Measurements from ENCODE around the gene INPP5D. TPM values are rescaled to one million over a fixed set of nuclear protein-coding genes. Genes with fewer than 3 reads are reported as not detected.

Gene INPP5D
- polyA plus RNA-seq, 2 of the 4 experiments (the other 2 are of a cell fraction) = 0.26 to 0.53 TPM

GRCh38 chr2:233083782-233084181, 23.6 kb downstream of the INPP5D start:
- DNase-seq (ENCODE audit: low read depth in 1 of 2, low spot score in 1 of 2) (no peak), FAIRE-seq (no peak), ATAC-seq (no peak)
- ChIA-PET CTCF (no interaction called here), POLR2A (no interaction called here)
- no peak overlapping the region for H3K27ac ChIP-seq
- no peaks in the 10 kb centered on the region for H3K4me1 ChIP-seq
- H3K4me2 ChIP-seq = no peak overlapping the region
- TF ChIP-seq RARB (CRISPR knock-in tag; IDR thresholded peaks at IDR 0.05) = no peak
- no peak overlapping the region for H3K4me3 ChIP-seq
- WGBS (ENCODE audit: missing lambda C conversion rate) = 83% methylated on average over 8 of the region's 8 CpGs
- H3K9me3 ChIP-seq = no peaks in the 10 kb centered on the region

GRCh38 chr2:233084488-233084887, 24.3 kb downstream of the INPP5D start:
- H3K4me1 ChIP-seq = no peaks in the 10 kb centered on the region
- TF ChIP-seq HMGXB4 (CRISPR knock-in tag; IDR thresholded peaks at IDR 0.05; ENCODE audit: borderline replicate concordance) = no peak
- no peak for TF ChIP-seq JUN (IDR thresholded peaks at IDR 0.05)
- TF ChIP-seq ZFP36 (IDR thresholded peaks at IDR 0.05; ENCODE audit: borderline replicate concordance, partially characterized antibody) = no peak
- FAIRE-seq (no peak), ATAC-seq (no peak), DNase-seq (ENCODE audit: low read depth in 1 of 2, low spot score in 1 of 2) (no peak)
- 82% methylated on average over 13 of the region's 13 CpGs for WGBS (ENCODE audit: missing lambda C conversion rate)
- POLR2A ChIA-PET = no interaction called here
- no peak overlapping the region for H3K4me2 ChIP-seq
- H3K4me3 ChIP-seq = no peak overlapping the region
- no peaks in the 10 kb centered on the region for H3K9me3 ChIP-seq
- H3K27ac ChIP-seq = no peak overlapping the region
- CTCF ChIA-PET = interaction anchor here (0.7 kb wide), 1 partner anchor 17 kb away, joined by 3 read pairs; no protein-coding TSS in a partner anchor

GRCh38 chr2:233085037-233085838, 25.1 kb downstream of the INPP5D start:
- Histone ChIP-seq H3K4me1 (no peaks in the 10 kb centered on the region), H3K9me3 (no peaks in the 10 kb centered on the region), H3K4me3 (no peak overlapping the region), H3K27ac (no peak overlapping the region), H3K4me2 (no peak overlapping the region)
- WGBS (ENCODE audit: missing lambda C conversion rate) = 77% methylated on average over 13 of the region's 13 CpGs
- FAIRE-seq (no peak), ATAC-seq (no peak), DNase-seq (ENCODE audit: low read depth in 1 of 2, low spot score in 1 of 2) (no peak)
- TF ChIP-seq FOXS1 (CRISPR knock-in tag; IDR thresholded peaks at IDR 0.05) (no peak), TP53 (CRISPR knock-in tag; IDR thresholded peaks at IDR 0.05) (no peak), RCOR1 (IDR thresholded peaks at IDR 0.05; ENCODE audit: low read depth, low read length) (no peak), POLR2A (IDR thresholded peaks at IDR 0.05; ENCODE audit: low read length) (no peak), HOXB5 (CRISPR knock-in tag; IDR thresholded peaks at IDR 0.05) (no peak), RAD21 (conservative IDR thresholded peaks at IDR 0.05 in 1 of 2, IDR thresholded peaks at IDR 0.05 in 1 of 2) (no peak), FOSL2 (IDR thresholded peaks at IDR 0.05) (no peak), FOSL2 (CRISPR knock-in tag; IDR thresholded peaks at IDR 0.05) (no peak), MAZ (IDR thresholded peaks at IDR 0.05; ENCODE audit: borderline replicate concordance, low read depth, low read length) (no peak), SMC3 (IDR thresholded peaks at IDR 0.05) (no peak), MAFK (IDR thresholded peaks at IDR 0.05; ENCODE audit: partially characterized antibody) (no peak), CHD4 (IDR thresholded peaks at IDR 0.05; ENCODE audit: borderline replicate concordance) (no peak), E2F6 (IDR thresholded peaks at IDR 0.05; ENCODE audit: borderline replicate concordance, low read depth) (no peak)
- ChIA-PET CTCF (interaction anchor here (0.7 kb wide), 1 partner anchor 16 kb away, joined by 3 read pairs; no protein-coding TSS in a partner anchor), POLR2A (no interaction called here)

GRCh38 chr2:233085839-233086150, 25.7 kb downstream of the INPP5D start:
- 96% methylated on average over 2 of the region's 2 CpGs for WGBS (ENCODE audit: missing lambda C conversion rate)
- FAIRE-seq = no peak
- H3K4me2 ChIP-seq = no peak overlapping the region
- no peak for TF ChIP-seq JUN (IDR thresholded peaks at IDR 0.05)
- no peak for TF ChIP-seq FOXS1 (CRISPR knock-in tag; IDR thresholded peaks at IDR 0.05)
- no peak for TF ChIP-seq E2F6 (IDR thresholded peaks at IDR 0.05; ENCODE audit: borderline replicate concordance, low read depth)
- no peak for TF ChIP-seq HOXB5 (CRISPR knock-in tag; IDR thresholded peaks at IDR 0.05)
- TF ChIP-seq ZNF302 (CRISPR knock-in tag; IDR thresholded peaks at IDR 0.05) = no peak
- TF ChIP-seq POLR2AphosphoS2 (conservative IDR thresholded peaks at IDR 0.05; ENCODE audit: low read length) = no peak
- TF ChIP-seq EP300 (IDR thresholded peaks at IDR 0.05) = no peak
- TF ChIP-seq NPAS2 (CRISPR knock-in tag; IDR thresholded peaks at IDR 0.05; ENCODE audit: borderline replicate concordance) = no peak
- no peak for TF ChIP-seq TP53 (CRISPR knock-in tag; IDR thresholded peaks at IDR 0.05)
- no peak for TF ChIP-seq HDAC2 (IDR thresholded peaks at IDR 0.05)
- no peak for TF ChIP-seq PHF8 (IDR thresholded peaks at IDR 0.05; ENCODE audit: borderline replicate concordance, low read depth)
- TF ChIP-seq POLR2A (IDR thresholded peaks at IDR 0.05; ENCODE audit: low read length) = no peak
- TF ChIP-seq EHF (CRISPR knock-in tag; IDR thresholded peaks at IDR 0.05) = no peak
- no peak for TF ChIP-seq MYC (IDR thresholded peaks at IDR 0.05; ENCODE audit: borderline replicate concordance, low read length)
- TF ChIP-seq HMGXB4 (CRISPR knock-in tag; IDR thresholded peaks at IDR 0.05; ENCODE audit: borderline replicate concordance) = no peak
- no peak for TF ChIP-seq RFX5 (IDR thresholded peaks at IDR 0.05)
- TF ChIP-seq CBX8 (IDR thresholded peaks at IDR 0.05) = no peak
- POLR2A ChIA-PET = no interaction called here
- H3K4me3 ChIP-seq = no peak overlapping the region
- no peaks in the 10 kb centered on the region for H3K9me3 ChIP-seq
- H3K27ac ChIP-seq = no peak overlapping the region
- ATAC-seq = no peak
- DNase-seq (ENCODE audit: low read depth in 1 of 2, low spot score in 1 of 2) = no peak
- CTCF ChIA-PET = no interaction called here
- H3K4me1 ChIP-seq = no peaks in the 10 kb centered on the region

Data from A549 (cell line).